A549 (cell line): ENCODE results near the gene ITGAV. TPM values are rescaled to one million over a fixed set of nuclear protein-coding genes. Genes with fewer than 3 reads are reported as not detected.

ENCODE experiments used
- ATAC-seq, 2 experiments: fragments of 200-7000 bp in 1 of 2; fragments of >200 bp in 1 of 2; cut with Nextera tagmentation in 1 of 2; cut with Tn5 transposase in 1 of 2; 3 replicates each; pipeline versions ENCODE4 v1.8.0 to v1.9.1; 2018 to 2020; ENCODE audit warnings: mild to moderate bottlenecking in 1 of 2, moderate library complexity in 1 of 2
- CTCF ChIA-PET: fragments of 300-600 bp; sonication (Branson Sonifier 250); formaldehyde crosslinking; extraction: SDS; loops from one replicate; lab custom pipeline; 2021; ENCODE audit warnings: antibody characterized with exemption, inconsistent platforms; lab: Yijun Ruan, JAX
- POLR2A ChIA-PET: fragments of 350-600 bp; formaldehyde crosslinking; extraction: SDS; loops from one replicate; lab custom pipeline; 2021; ENCODE audit warnings: antibody characterized with exemption, inconsistent platforms; lab: Yijun Ruan, JAX
- DNase-seq, 2 experiments: peaks; one replicate each; pipeline versions ENCODE4 v3.0.0 to v3.0.0-alpha.2; 2011 to 2016; ENCODE audit warnings: low read depth in 1 of 2, low spot score in 1 of 2
- FAIRE-seq: peaks from 2 replicates; lab custom pipeline; 2011; peaks lifted over from hg19 to GRCh38; lab: Jason Lieb, UNC
- H3K27ac ChIP-seq, 2 experiments: fragments of >200 bp; sonication (Bioruptor Twin); formaldehyde crosslinking; 3 replicates each; pipeline ENCODE4 v1.5.1; 2016 to 2017
- H3K4me1 ChIP-seq: fragments of >200 bp; sonication (Bioruptor Twin); formaldehyde crosslinking; 3 replicates; pipeline ENCODE4 v1.6.1; 2016
- H3K4me2 ChIP-seq: fragments of >200 bp; sonication (Bioruptor Twin); formaldehyde crosslinking; 3 replicates; pipeline ENCODE4 v1.6.1; 2016
- H3K4me3 ChIP-seq: fragments of >200 bp; sonication (Bioruptor Twin); formaldehyde crosslinking; 3 replicates; pipeline ENCODE4 v1.5.1; 2016
- H3K9me3 ChIP-seq: fragments of >200 bp; sonication (Bioruptor Twin); formaldehyde crosslinking; 3 replicates; pipeline ENCODE4 v1.6.1; 2016
- BCL3 ChIP-seq: fragments of >200 bp; sonication (Bioruptor Twin); formaldehyde crosslinking; IDR thresholded peaks from 3 replicates; pipeline ENCODE4 v1.6.1; 2016
- BHLHE40 ChIP-seq: IDR thresholded peaks from 2 replicates; pipeline ENCODE4 v1.6.1; 2012; ENCODE audit warnings: low read depth, low read length, inconsistent platforms
- CBX8 ChIP-seq: fragments of 200-600 bp; sonication (generic); IDR thresholded peaks from 2 replicates; pipeline ENCODE4 v1.6.1; 2016
- CTCF ChIP-seq: fragments of >200 bp; sonication (Bioruptor Twin); formaldehyde crosslinking; IDR thresholded peaks from 3 replicates; pipeline ENCODE4 v1.5.1; 2016
- EHF ChIP-seq: fragments of 250-450 bp; sonication (Bioruptor Pico); IDR thresholded peaks from 2 replicates; pipeline ENCODE4 v1.5.0; 2020; ENCODE audit warnings: mild to moderate bottlenecking
- EP300 ChIP-seq, 2 experiments: fragments of >200 bp; sonication (Bioruptor Twin); formaldehyde crosslinking; IDR thresholded peaks; 2 replicates in 1 of 2; 3 replicates in 1 of 2; pipeline ENCODE4 v1.6.1; 2016 to 2017
- ESRRA ChIP-seq: fragments of 150-350 bp; IDR thresholded peaks from 2 replicates; pipeline ENCODE4 v1.6.1; 2014; ENCODE audit warnings: mild to moderate bottlenecking, low read length, borderline replicate concordance
- FOSB ChIP-seq: fragments of 250-450 bp; sonication (Bioruptor Pico); IDR thresholded peaks from 2 replicates; pipeline ENCODE4 v1.5.0; 2020; ENCODE audit warnings: mild to moderate bottlenecking, moderate library complexity
- FOXS1 ChIP-seq: fragments of 250-450 bp; sonication (Bioruptor Pico); IDR thresholded peaks from 2 replicates; pipeline ENCODE4 v1.5.0; 2020; ENCODE audit warnings: mild to moderate bottlenecking, moderate library complexity
- GATA3 ChIP-seq: IDR thresholded peaks from 2 replicates; pipeline ENCODE4 v1.6.1; 2012; ENCODE audit warnings: borderline replicate concordance
- HDAC2 ChIP-seq: fragments of 200-600 bp; sonication (generic); IDR thresholded peaks from 2 replicates; pipeline ENCODE4 v1.6.1; 2016
- HES2 ChIP-seq: fragments of >200 bp; sonication (Bioruptor Twin); formaldehyde crosslinking; IDR thresholded peaks from 2 replicates; pipeline ENCODE4 v1.6.1; 2016
- HEYL ChIP-seq: fragments of 250-450 bp; sonication (Bioruptor Pico); IDR thresholded peaks from 2 replicates; pipeline ENCODE4 v1.8.0; 2021; ENCODE audit warnings: mild to moderate bottlenecking, moderate library complexity
- HMGXB4 ChIP-seq: fragments of 250-450 bp; sonication (Bioruptor Pico); IDR thresholded peaks from 2 replicates; pipeline ENCODE4 v1.5.0; 2021; ENCODE audit warnings: mild to moderate bottlenecking, moderate library complexity, borderline replicate concordance
- KDM1A ChIP-seq: fragments of 200-600 bp; sonication (generic); IDR thresholded peaks from 2 replicates; pipeline ENCODE4 v1.6.1; 2016; ENCODE audit warnings: low read depth, mild to moderate bottlenecking
- KDM5A ChIP-seq: fragments of 200-600 bp; sonication (generic); IDR thresholded peaks from 2 replicates; pipeline ENCODE4 v1.6.1; 2016; ENCODE audit warnings: antibody characterized with exemption, mild to moderate bottlenecking
- MYC ChIP-seq: IDR thresholded peaks from 2 replicates; pipeline ENCODE4 v1.6.1; 2012; ENCODE audit warnings: mild to moderate bottlenecking, inconsistent platforms, low read length, improper control_type of control experiment, borderline replicate concordance
- NPAS2 ChIP-seq: fragments of 250-450 bp; sonication (Bioruptor Pico); IDR thresholded peaks from 2 replicates; pipeline ENCODE4 v1.8.0; 2022; ENCODE audit warnings: mild to moderate bottlenecking, moderate library complexity, borderline replicate concordance
- PBX3 ChIP-seq: IDR thresholded peaks from 2 replicates; pipeline ENCODE4 v1.6.1; 2012
- POLR2A ChIP-seq: IDR thresholded peaks from 2 replicates; pipeline ENCODE4 v1.6.1; 2012; ENCODE audit warnings: mild to moderate bottlenecking, low read length
- POLR2AphosphoS2 ChIP-seq: conservative IDR thresholded peaks from 2 replicates; pipeline ENCODE4 v1.6.1; 2012; ENCODE audit warnings: low read length, improper control_type of control experiment, inconsistent platforms
- RAD21 ChIP-seq, 2 experiments: fragments of >200 bp in 1 of 2; sonication (Bioruptor Twin) in 1 of 2; formaldehyde crosslinking in 1 of 2; IDR thresholded peaks in 1 of 2; conservative IDR thresholded peaks in 1 of 2; 2 replicates in 1 of 2; 3 replicates in 1 of 2; pipeline ENCODE4 v1.6.1; 2012 to 2018; ENCODE audit warnings: inconsistent platforms in 1 of 2
- RARB ChIP-seq: fragments of 250-450 bp; sonication (Bioruptor Pico); IDR thresholded peaks from 2 replicates; pipeline ENCODE4 v1.8.0; 2021; ENCODE audit warnings: mild to moderate bottlenecking, moderate library complexity
- RFX5 ChIP-seq: fragments of 450-650 bp; IDR thresholded peaks from 2 replicates; pipeline ENCODE4 v1.7.1; 2014; ENCODE audit warnings: antibody characterized with exemption, mild to moderate bottlenecking, moderate library complexity
- RNF2 ChIP-seq: fragments of 200-600 bp; sonication (generic); IDR thresholded peaks from 2 replicates; pipeline ENCODE4 v1.6.1; 2016; ENCODE audit warnings: low read depth, mild to moderate bottlenecking, antibody characterized with exemption, moderate library complexity, borderline replicate concordance
- SMC3 ChIP-seq: fragments of >200 bp; sonication (Bioruptor Twin); formaldehyde crosslinking; IDR thresholded peaks from 3 replicates; pipeline ENCODE4 v1.6.1; 2018; ENCODE audit warnings: inconsistent platforms
- TP53 ChIP-seq: fragments of 250-450 bp; sonication (Bioruptor Pico); IDR thresholded peaks from 2 replicates; pipeline ENCODE4 v1.5.0; 2021; ENCODE audit warnings: mild to moderate bottlenecking, moderate library complexity
- USF2 ChIP-seq: fragments of 450-650 bp; IDR thresholded peaks from 2 replicates; pipeline ENCODE4 v1.6.1; 2014; ENCODE audit warnings: antibody characterized with exemption
- ZFP36 ChIP-seq: fragments of 450-650 bp; IDR thresholded peaks from 2 replicates; pipeline ENCODE4 v1.6.1; 2014; ENCODE audit warnings: borderline replicate concordance; ENCODE audit not compliant: partially characterized antibody
- WGBS: methylation state at CpG from one replicate; pipeline ENCODE4 v1.1.6; 2017; ENCODE audit errors: missing lambda C conversion rate; 5-methylcytosine and 5-hydroxymethylcytosine counted together
- polyA plus RNA-seq, 4 experiments: library from polyadenylated mRNA; depleted of rRNA in 3 of 4; stranded (reverse); fragments of >200 nt; fragmentation: RNase III in 1 of 4; extraction: RNeasy Plus Mini Kit Qiagen cat#74134 plus additional on column Dnase treatment in 1 of 4; gene quantifications; 2 replicates in 3 of 4; 3 replicates in 1 of 4; pipeline ENCODE4 v1.2.3, GENCODE V29; 2011 to 2017

Gene ITGAV
- polyA plus RNA-seq, 2 of the 4 experiments (the other 2 are of a cell fraction): 93.3 to 148 TPM

- TF ChIP-seq TP53 (CRISPR knock-in tag) (no peak), ESRRA (no peak), HDAC2 (no peak), POLR2A (no peak)
Observed at GRCh38 chr2:186702501-186702900, 112.6 kb downstream of the ITGAV start (continued).

GRCh38 chr2:186704897-186705296, 115.0 kb downstream of the ITGAV start:
- Histone ChIP-seq H3K4me1 (no peaks in the 10 kb centered on the region), H3K4me3 (no peak overlapping the region), H3K27ac (no peak overlapping the region), H3K9me3 (no peaks in the 10 kb centered on the region), H3K4me2 (no peak overlapping the region)
- TF ChIP-seq RFX5 (no peak), ZFP36 (no peak), ESRRA (no peak), BHLHE40 (no peak), MYC (no peak), RNF2 (no peak), PBX3 (no peak), GATA3 (no peak), CTCF (no peak), SMC3 (no peak), POLR2AphosphoS2 (no peak), KDM1A (no peak), RAD21 (conservative IDR thresholded peaks at IDR 0.05 in 1 of 2, IDR thresholded peaks at IDR 0.05 in 1 of 2) (no peak)
- ChIA-PET POLR2A (no interaction called here), CTCF (interaction anchor here (0.8 kb wide), 1 partner anchor 8 kb away, joined by 4 read pairs; no protein-coding TSS in a partner anchor)
- ATAC-seq: no peak
- FAIRE-seq: no peak
- DNase-seq: no peak
- 51% methylated on average over 3 of the region's 3 CpGs for WGBS

- FAIRE-seq: no peak
- Histone ChIP-seq H3K4me1 (no peaks in the 10 kb centered on the region), H3K4me2 (no peak overlapping the region), H3K4me3 (no peak overlapping the region), H3K27ac (no peak overlapping the region), H3K9me3 (no peaks in the 10 kb centered on the region)
- ChIA-PET POLR2A (no interaction called here), CTCF (interaction anchor here (1.0 kb wide), 1 partner anchor 15 kb away, joined by 3 read pairs; no protein-coding TSS in a partner anchor)
- DNase-seq: no peak
- 64% methylated on average over 6 of the region's 6 CpGs for WGBS
- no peak for ATAC-seq
- TF ChIP-seq EP300 (IDR thresholded peaks at IDR 0.05) (no peak), EHF (no peak), GATA3 (no peak), HMGXB4 (CRISPR knock-in tag) (no peak), FOXS1 (CRISPR knock-in tag) (no peak), NPAS2 (CRISPR knock-in tag) (no peak), USF2 (no peak), HES2 (no peak), RFX5 (no peak), RARB (no peak), BCL3 (no peak), KDM5A (no peak), CBX8 (no peak), HEYL (no peak), POLR2AphosphoS2 (no peak), FOSB (CRISPR knock-in tag) (no peak), HDAC2 (no peak)
Observed at GRCh38 chr2:186709529-186710450, 119.9 kb downstream of the ITGAV start.
